Right lobe of liver (tissue), 6 donors: Measurements from ENCODE around the gene FADS6. TPM values are rescaled to one million over a fixed set of nuclear protein-coding genes. Genes with fewer than 3 reads are reported as not detected.

Experiments used
- ATAC-seq, 4 donors: fragments of 200-7000 bp; cut with Tn5 transposase; one replicate each; pipeline ENCODE4 v1.9.1; 2020; ENCODE audit warnings: mild to moderate bottlenecking in 4 of 4, moderate library complexity in 4 of 4
- DNase-seq, 3 donors: peaks; one replicate each; pipeline ENCODE4 v3.0.0-alpha.2; 2020
- H3K27ac ChIP-seq, 3 donors: fragments of 200-600 bp; one replicate each; pipeline ENCODE4 v1.8.0; 2022
- H3K27me3 ChIP-seq, 2 donors: fragments of 200-600 bp; one replicate each; pipeline ENCODE4 v1.8.0; 2022
- H3K36me3 ChIP-seq, 4 donors: fragments of 200-600 bp; sonication (generic) in 1 of 4; one replicate each; pipeline versions ENCODE4 v1.5.1 to v1.8.0; 2017 to 2022; ENCODE audit warnings: control low read depth in 1 of 4
- H3K4me1 ChIP-seq, 4 donors: fragments of 200-600 bp; sonication (generic) in 1 of 4; one replicate each; pipeline versions ENCODE4 v1.5.1 to v1.8.0; 2017 to 2022; ENCODE audit warnings: control low read depth in 1 of 4
- H3K4me3 ChIP-seq, 3 donors: fragments of 200-600 bp; one replicate each; pipeline ENCODE4 v1.8.0; 2022
- H3K9me3 ChIP-seq, 4 donors: fragments of 200-600 bp; sonication (generic) in 1 of 4; one replicate each; pipeline versions ENCODE4 v1.5.1 to v1.8.0; 2017 to 2022; ENCODE audit warnings: control low read depth in 1 of 4
- CTCF ChIP-seq, 4 donors: fragments of 200-600 bp in 3 of 4; fragments of 450-650 bp in 1 of 4; IDR thresholded peaks; one replicate each; pipeline versions ENCODE4 v1.5.1 to v1.8.0; 2016 to 2022; ENCODE audit warnings: antibody characterized with exemption in 4 of 4, mild to moderate bottlenecking in 2 of 4
- POLR2A ChIP-seq: fragments of 450-650 bp; IDR thresholded peaks from one replicate; pipeline ENCODE4 v1.6.1; 2017; ENCODE audit warnings: antibody characterized with exemption, mild to moderate bottlenecking
- WGBS: methylation state at CpG from one replicate; pipeline ENCODE4 v1.1.6; 2018; ENCODE audit warnings: low coverage, low lambda C conversion rate; ENCODE audit not compliant: insufficient coverage; ENCODE audit errors: missing lambda C conversion rate; 5-methylcytosine and 5-hydroxymethylcytosine counted together
- intact Hi-C, 2 donors: fragments of 100-400 bp; cut with DNase I; formaldehyde crosslinking; loops; one replicate each; pipeline versions ENCODE4 v1.11.2 to v1.14.1; 2022
- long read RNA-seq: library from polyadenylated mRNA; unstranded; transcript quantifications from one replicate; pipeline ENCODE4 v2.0.0, GENCODE V29; 2019
- total RNA-seq, 6 experiments: library from RNA; depleted of rRNA in 2 of 6; stranded (reverse); fragments of >200 nt in 2 of 6; fragmentation: NEBNext Ultra II Directional in 3 of 6; extraction: Animal tissue kit (Norgen Biotek cat#: 25700) in 3 of 6; gene quantifications; one replicate each; pipeline versions ENCODE4 v1.1.0 to v1.2.4, GENCODE V29; 2016 to 2023
- donor health status: DM: no; HTN: yes; CAD: no.
- donor health status: DM: no; HTN: no; CAD: no.
- donor health status: DM: no; HTN: no; CAD: no.
- donor health status: DM: no; HTN: yes; CAD: no.
- donor health status: DM: no; HTN: yes; CAD: no.

FADS6 gene, protein sequence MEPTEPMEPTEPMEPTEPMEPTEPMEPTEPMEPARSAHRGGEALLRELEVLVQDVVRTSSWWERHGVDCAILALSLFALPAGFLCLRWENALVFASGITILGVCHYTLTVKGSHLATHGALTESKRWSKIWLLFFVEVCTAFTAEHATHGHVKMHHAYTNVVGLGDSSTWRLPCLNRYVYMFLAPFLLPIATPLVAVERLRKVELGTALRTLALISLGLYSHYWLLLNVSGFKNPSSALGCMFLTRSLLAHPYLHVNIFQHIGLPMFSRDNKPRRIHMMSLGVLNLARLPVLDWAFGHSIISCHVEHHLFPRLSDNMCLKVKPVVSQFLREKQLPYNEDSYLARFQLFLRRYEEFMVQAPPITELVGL
- total RNA-seq: 1 to 10 TPM; 2.1 to 6.1 (median 3.7) TPM
- long read RNA-seq: 0 reads

GRCh38 chr17:74892974-74893911 lies at the start of gene FADS6:
TSS of gene FADS6 (minus strand) at chr17:74893633. CDS start at chr17:74893595, 38 bp downstream.
- Histone ChIP-seq H3K9me3 (no peaks in the 10 kb centered on the region), H3K4me1 (no peaks in the 10 kb centered on the region), H3K27me3 (no peaks in the 10 kb centered on the region), H3K27ac (peak within 1 kb of the TSS in 1 of 3 donors; percentile 64), H3K4me3 (peak within 1 kb of the TSS; percentile 40 to 56 (median 54)), H3K36me3 (no peaks in the 10 kb centered on the region)
- 18% methylated on average over 13 of the region's 86 CpGs for WGBS
- peak; percentile 51 to 75 (median 68) for DNase-seq
- TF ChIP-seq CTCF (IDR thresholded peaks at IDR 0.05) (no peak), POLR2A (no peak)
- ATAC-seq: peak; percentile 91 to 96 (median 94)
- intact Hi-C loops: no loop called here

DNA sequence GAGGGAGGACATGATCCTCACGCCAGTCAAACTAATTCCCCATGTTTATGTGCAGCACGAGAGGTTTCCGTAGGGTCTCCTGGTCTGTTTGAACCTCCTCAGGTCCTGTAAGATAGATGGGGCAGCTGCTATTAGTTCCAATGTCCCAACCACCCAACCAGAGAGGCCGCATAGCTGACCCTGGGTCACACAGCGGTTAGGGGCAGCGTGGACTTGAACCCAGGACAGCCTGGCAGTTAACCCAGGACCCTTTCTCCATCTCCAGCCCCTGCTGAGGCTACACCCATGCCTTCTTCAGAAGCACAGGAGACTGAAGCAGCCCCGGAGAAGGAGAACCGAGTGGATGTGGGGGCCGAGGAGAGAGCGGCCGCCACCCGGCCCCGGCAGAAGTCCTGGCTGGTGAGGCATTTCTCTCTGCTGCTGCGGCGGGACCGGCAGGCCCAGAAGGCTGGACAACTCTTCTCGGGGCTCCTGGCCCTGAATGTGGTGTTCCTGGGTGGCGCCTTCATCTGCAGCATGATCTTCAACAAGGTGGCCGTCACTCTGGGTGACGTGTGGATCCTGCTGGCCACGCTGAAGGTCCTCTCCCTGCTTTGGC lies 47.8 kb upstream of the FADS6 start:
- no peak overlapping the region for H3K4me3 ChIP-seq
- DNase-seq: no peak

DNA sequence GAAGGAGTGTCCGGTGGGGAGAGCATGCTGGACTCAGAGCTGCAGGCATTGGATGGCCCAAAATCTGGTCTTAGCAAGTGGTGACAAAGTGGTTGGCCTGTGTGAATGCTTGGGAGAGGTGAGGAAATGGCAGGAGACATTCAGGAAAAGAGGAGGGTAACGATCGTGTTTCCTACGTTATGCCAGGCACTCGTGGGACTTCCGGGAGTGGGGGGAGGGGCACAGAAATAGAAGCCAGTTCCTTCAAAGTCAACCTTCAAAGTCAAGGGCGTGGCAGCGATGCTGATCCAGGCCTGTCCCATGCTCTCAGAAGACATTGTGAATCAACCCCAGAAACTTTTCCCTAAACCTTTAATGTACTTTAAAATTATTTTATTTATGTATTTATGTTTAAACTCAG lies 46.1 kb upstream of the FADS6 start:
- no peaks in the 10 kb centered on the region for H3K36me3 ChIP-seq
- intact Hi-C loops: no loop called here
- no peaks in the 10 kb centered on the region for H3K27me3 ChIP-seq
- no peaks in the 10 kb centered on the region for H3K9me3 ChIP-seq
- no peak for ATAC-seq
- peaks cover 0 to 7% (median 0%) of the 10 kb centered on the region in 4 donors for H3K4me1 ChIP-seq
- 47% methylated on average over 8 of the region's 8 CpGs for WGBS
- H3K27ac ChIP-seq: no peak overlapping the region
- TF ChIP-seq CTCF (IDR thresholded peaks at IDR 0.05): no peak
- TF ChIP-seq POLR2A: no peak
- H3K4me3 ChIP-seq: no peak overlapping the region
- DNase-seq: no peak

More for the DNA sequence above, 47.8 kb upstream of the FADS6 start:
- intact Hi-C loops: no loop called here
- Histone ChIP-seq H3K36me3 (no peaks in the 10 kb centered on the region), H3K4me1 (no peaks in the 10 kb centered on the region), H3K27ac (no peak overlapping the region), H3K9me3 (no peaks in the 10 kb centered on the region), H3K27me3 (no peaks in the 10 kb centered on the region)
- ATAC-seq: no peak
- TF ChIP-seq POLR2A: no peak
- TF ChIP-seq CTCF (IDR thresholded peaks at IDR 0.05): no peak
- WGBS: 60% methylated on average over 1 of the region's 21 CpGs

GRCh38 chr17:74938194-74938950 lies 44.9 kb upstream of the FADS6 start:
- intact Hi-C loops: no loop called here
- 53% methylated on average over 5 of the region's 8 CpGs for WGBS
- H3K36me3 ChIP-seq: no peaks in the 10 kb centered on the region
- no peaks in the 10 kb centered on the region for H3K9me3 ChIP-seq
- TF ChIP-seq POLR2A (no peak), CTCF (IDR thresholded peaks at IDR 0.05) (no peak)
- no peak for DNase-seq
- ATAC-seq: no peak
- peaks cover 0 to 7% (median 0%) of the 10 kb centered on the region in 4 donors for H3K4me1 ChIP-seq
- H3K27ac ChIP-seq: no peak overlapping the region
- no peaks in the 10 kb centered on the region for H3K27me3 ChIP-seq
- no peak overlapping the region for H3K4me3 ChIP-seq
